Osteoblast (primary cell): Measurements from ENCODE around the gene CNTFR. TPM values are rescaled to one million over a fixed set of nuclear protein-coding genes. Genes with fewer than 3 reads are reported as not detected.

ENCODE experiments used
- DNase-seq: peaks from one replicate; pipeline ENCODE4 v3.0.0; 2011; ENCODE audit warnings: low spot score, mixed read lengths; ENCODE audit not compliant: insufficient read length; ENCODE audit errors: missing footprints
- H2AFZ ChIP-seq: 2 replicates; pipeline ENCODE4 v1.6.0; 2011; ENCODE audit warnings: mild to moderate bottlenecking, low read length
- H3K27ac ChIP-seq: 2 replicates; pipeline ENCODE4 v1.5.1; 2011; ENCODE audit warnings: mild to moderate bottlenecking, low read depth, low read length, moderate library complexity
- H3K27me3 ChIP-seq: 2 replicates; pipeline ENCODE4 v1.6.0; 2012; ENCODE audit warnings: mild to moderate bottlenecking, control low read depth, inconsistent platforms, low read length, moderate library complexity; ENCODE audit not compliant: insufficient read depth
- H3K36me3 ChIP-seq: 2 replicates; pipeline ENCODE4 v1.5.1; 2011; ENCODE audit warnings: mild to moderate bottlenecking, low read length, control low read depth, moderate library complexity; ENCODE audit not compliant: insufficient read depth
- H3K4me1 ChIP-seq: 2 replicates; pipeline ENCODE4 v1.5.1; 2011; ENCODE audit warnings: mild to moderate bottlenecking, low read length, control low read depth, moderate library complexity; ENCODE audit not compliant: insufficient read depth
- H3K4me2 ChIP-seq: 2 replicates; pipeline ENCODE4 v1.6.0; 2011; ENCODE audit warnings: mild to moderate bottlenecking, low read length; ENCODE audit not compliant: insufficient read depth
- H3K4me3 ChIP-seq: fragments of 200-600 bp; sonication (generic); 3 replicates; pipeline ENCODE4 v1.5.1; 2012; ENCODE audit warnings: mild to moderate bottlenecking, low read length, inconsistent platforms; ENCODE audit not compliant: insufficient read depth
- H3K79me2 ChIP-seq: 2 replicates; pipeline ENCODE4 v1.6.0; 2012; ENCODE audit warnings: mild to moderate bottlenecking, low read length, control low read depth, inconsistent platforms; ENCODE audit not compliant: insufficient read depth
- H3K9me3 ChIP-seq: 2 replicates; pipeline ENCODE4 v1.5.1; 2011; ENCODE audit warnings: low read depth, low read length, control low read depth
- H4K20me1 ChIP-seq: 2 replicates; pipeline ENCODE4 v1.6.0; 2012; ENCODE audit warnings: mild to moderate bottlenecking, low read length, control low read depth; ENCODE audit not compliant: insufficient read depth
- total RNA-seq: library from RNA; depleted of rRNA; stranded (reverse); fragments of >200 nt; gene quantifications from 2 replicates; pipeline ENCODE4 v1.2.3, GENCODE V29; 2012
- TF ChIP-seq, protein P1 (sequence below): IDR thresholded peaks from 2 replicates; pipeline ENCODE4 v1.5.1; 2011; ENCODE audit warnings: mild to moderate bottlenecking, low read depth, low read length, moderate library complexity; ENCODE audit errors: extremely low read depth

Gene CNTFR
- total RNA-seq, 1 donor: not detected

- Histone ChIP-seq H2AFZ (no peak overlapping the region), H3K27ac (no peak overlapping the region), H3K4me3 (no peak overlapping the region), H3K4me1 (no peaks in the 10 kb centered on the region), H3K9me3 (no peaks in the 10 kb centered on the region), H4K20me1 (no peaks in the 10 kb centered on the region), H3K79me2 (no peaks in the 10 kb centered on the region), H3K27me3 (peaks cover 45% of the 10 kb centered on the region), H3K4me2 (no peak overlapping the region), H3K36me3 (no peaks in the 10 kb centered on the region)
- TF ChIP-seq, protein P1, sequence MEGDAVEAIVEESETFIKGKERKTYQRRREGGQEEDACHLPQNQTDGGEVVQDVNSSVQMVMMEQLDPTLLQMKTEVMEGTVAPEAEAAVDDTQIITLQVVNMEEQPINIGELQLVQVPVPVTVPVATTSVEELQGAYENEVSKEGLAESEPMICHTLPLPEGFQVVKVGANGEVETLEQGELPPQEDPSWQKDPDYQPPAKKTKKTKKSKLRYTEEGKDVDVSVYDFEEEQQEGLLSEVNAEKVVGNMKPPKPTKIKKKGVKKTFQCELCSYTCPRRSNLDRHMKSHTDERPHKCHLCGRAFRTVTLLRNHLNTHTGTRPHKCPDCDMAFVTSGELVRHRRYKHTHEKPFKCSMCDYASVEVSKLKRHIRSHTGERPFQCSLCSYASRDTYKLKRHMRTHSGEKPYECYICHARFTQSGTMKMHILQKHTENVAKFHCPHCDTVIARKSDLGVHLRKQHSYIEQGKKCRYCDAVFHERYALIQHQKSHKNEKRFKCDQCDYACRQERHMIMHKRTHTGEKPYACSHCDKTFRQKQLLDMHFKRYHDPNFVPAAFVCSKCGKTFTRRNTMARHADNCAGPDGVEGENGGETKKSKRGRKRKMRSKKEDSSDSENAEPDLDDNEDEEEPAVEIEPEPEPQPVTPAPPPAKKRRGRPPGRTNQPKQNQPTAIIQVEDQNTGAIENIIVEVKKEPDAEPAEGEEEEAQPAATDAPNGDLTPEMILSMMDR: no peak
- peak; percentile 56 for DNase-seq
Observed at GRCh38 chr9:34521406-34522045, 68.0 kb downstream of the CNTFR start.

DNA sequence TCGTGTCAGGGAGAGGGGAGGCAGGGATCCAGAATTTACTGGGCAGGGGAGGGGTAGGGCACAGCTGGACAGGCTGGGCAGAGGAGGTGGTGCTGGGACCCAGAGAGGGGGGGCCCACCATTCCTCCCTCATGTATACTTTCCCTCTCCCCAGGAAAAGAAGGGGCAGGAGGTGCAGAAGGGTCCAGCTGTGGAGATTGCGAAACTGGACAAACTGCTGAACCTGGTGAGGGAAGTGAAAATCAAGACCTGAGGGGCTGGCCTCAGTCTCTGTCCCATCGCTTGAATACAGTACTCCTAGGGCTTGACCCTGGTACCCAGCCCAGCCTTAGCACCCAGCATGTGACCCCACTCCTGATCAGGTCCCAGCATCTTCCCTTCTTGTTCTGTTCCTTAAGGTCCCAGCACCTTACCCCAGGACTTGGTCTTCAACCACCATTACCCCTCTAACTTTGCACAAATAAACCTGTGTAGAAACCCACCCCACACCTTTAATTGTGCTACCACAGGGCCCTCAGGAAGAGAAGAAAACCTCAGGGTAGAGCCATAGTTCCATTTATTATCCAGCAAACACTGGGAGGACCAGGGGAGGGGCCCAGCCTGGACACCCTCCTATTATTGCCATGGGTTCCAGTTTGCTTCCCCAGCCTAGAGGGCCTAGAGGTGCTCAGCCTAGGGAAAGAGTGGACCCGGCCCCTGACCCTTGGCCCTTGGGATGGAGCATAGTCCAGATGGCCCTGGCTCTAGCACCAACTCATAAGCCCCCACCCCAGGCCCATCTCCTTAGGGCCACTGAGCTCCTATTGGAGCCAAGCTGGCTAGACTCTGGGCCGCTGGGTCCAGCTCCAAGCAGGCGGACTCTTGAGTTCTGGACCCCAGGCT lies 68.8 kb downstream of the CNTFR start:
- Histone ChIP-seq H2AFZ (no peak overlapping the region), H4K20me1 (no peaks in the 10 kb centered on the region), H3K27me3 (peaks cover 45% of the 10 kb centered on the region), H3K36me3 (no peaks in the 10 kb centered on the region), H3K4me2 (no peak overlapping the region), H3K4me3 (no peak overlapping the region), H3K79me2 (no peaks in the 10 kb centered on the region), H3K9me3 (no peaks in the 10 kb centered on the region), H3K4me1 (no peaks in the 10 kb centered on the region), H3K27ac (no peak overlapping the region)
- TF ChIP-seq, protein P1: no peak
- peak; percentile 39 for DNase-seq

- peak; percentile 76 for DNase-seq
- peaks cover 43% of the 10 kb centered on the region for H3K27me3 ChIP-seq
- H2AFZ ChIP-seq: no peak overlapping the region
- TF ChIP-seq, protein P1: no peak
- no peaks in the 10 kb centered on the region for H3K9me3 ChIP-seq
- H3K79me2 ChIP-seq: no peaks in the 10 kb centered on the region
- no peaks in the 10 kb centered on the region for H3K36me3 ChIP-seq
- no peak overlapping the region for H3K27ac ChIP-seq
- H4K20me1 ChIP-seq: no peaks in the 10 kb centered on the region
- no peak overlapping the region for H3K4me3 ChIP-seq
- H3K4me1 ChIP-seq: no peaks in the 10 kb centered on the region
- H3K4me2 ChIP-seq: no peak overlapping the region
Observed at GRCh38 chr9:34520096-34520495, 69.4 kb downstream of the CNTFR start.
